GM18909 (cell line): ENCODE data around the gene DGAT2.
"Not testable (repeated sequence)": the region's sequence is repeated elsewhere in the genome, so short reads cannot be mapped to it uniquely, and the experiment has no call there.

Experiments
- ATAC-seq: cut with Tn5 transposase; IDR thresholded peaks from one replicate; pipeline ENCODE4 v1.9.1; 2021; ENCODE audit warnings: mild to moderate bottlenecking; ENCODE audit not compliant: unreplicated experiment, poor library complexity

Gene DGAT2, protein sequence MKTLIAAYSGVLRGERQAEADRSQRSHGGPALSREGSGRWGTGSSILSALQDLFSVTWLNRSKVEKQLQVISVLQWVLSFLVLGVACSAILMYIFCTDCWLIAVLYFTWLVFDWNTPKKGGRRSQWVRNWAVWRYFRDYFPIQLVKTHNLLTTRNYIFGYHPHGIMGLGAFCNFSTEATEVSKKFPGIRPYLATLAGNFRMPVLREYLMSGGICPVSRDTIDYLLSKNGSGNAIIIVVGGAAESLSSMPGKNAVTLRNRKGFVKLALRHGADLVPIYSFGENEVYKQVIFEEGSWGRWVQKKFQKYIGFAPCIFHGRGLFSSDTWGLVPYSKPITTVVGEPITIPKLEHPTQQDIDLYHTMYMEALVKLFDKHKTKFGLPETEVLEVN

DNA sequence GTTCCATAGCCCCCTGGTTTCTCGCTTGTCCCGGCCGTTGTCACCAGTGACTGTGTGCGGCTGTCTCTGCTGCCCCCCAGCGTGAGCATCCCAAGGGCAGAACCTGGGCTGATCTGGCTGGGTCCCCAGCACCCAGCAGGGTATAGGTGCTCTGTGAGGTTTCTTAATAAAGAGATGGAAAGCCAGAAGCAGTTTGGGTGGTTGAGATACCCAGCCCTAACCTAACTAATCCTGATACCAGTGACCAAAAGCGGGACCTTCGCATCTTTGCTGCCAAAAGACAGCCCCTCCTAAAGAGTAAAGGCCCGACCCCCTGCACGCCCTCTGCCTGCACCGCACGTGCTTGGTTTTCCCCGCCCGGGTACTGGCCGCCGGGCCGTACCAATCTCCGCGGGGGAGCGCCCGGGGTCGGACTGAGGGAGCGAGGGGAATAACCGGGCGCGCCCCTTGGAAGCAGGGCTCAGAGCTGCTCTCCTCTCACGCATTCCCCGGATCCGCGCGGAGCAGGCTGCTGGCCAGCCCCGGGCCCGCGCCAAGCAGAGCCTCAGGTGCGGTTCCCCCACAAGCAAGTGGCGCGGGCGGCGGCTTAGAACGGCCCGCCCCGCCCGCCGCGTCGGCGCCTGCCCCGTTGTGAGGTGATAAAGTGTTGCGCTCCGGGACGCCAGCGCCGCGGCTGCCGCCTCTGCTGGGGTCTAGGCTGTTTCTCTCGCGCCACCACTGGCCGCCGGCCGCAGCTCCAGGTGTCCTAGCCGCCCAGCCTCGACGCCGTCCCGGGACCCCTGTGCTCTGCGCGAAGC is at the start of gene DGAT2:
TSS of gene DGAT2 (plus strand) at position 667 of the 797 bp plus-strand sequence. CDS start 214 bp downstream, outside the sequence.
- peak; percentile 73 for ATAC-seq

DNA sequence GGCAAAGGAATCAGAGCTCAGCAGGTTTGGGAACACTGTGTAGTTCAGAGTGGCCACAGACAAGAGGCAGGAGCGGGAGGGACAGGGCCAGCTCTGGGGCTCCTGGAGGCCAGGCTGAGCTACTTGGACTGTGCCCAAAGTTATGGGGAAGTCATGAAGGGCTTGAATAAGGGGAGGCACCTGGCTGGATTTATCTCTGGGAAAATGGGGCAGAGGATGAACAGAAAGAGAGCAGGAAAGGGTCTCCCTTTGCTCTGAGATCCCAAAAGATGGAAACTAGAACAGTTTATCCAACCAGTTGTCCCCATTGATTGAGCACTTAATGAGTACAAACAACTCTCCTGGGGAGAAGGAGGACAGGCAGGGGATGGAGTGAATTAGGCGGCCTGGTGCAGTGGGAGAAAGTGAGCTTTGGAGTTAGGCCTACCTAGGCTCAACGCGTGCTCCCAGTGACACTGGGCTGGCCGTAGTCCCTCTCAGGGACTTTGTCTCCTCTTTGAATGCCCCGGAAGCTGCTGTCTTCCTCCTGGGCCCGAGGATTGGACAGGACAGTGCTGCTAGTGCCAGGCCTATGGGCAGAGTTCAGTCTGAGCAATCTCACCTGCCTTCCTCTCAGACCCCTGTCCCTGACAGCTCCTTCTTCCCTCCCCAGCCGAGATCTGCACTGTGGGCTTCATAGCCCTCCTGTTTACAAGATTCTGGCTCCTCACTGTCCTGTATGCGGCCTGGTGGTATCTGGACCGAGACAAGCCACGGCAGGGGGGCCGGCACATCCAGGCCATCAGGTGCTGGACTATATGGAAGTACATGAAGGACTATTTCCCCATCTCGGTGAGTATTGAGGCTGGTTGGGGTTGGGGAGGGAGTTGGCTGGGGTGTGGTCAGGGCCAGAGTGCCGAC is 49.0 kb upstream of the DGAT2 start:
- no peak for ATAC-seq

DNA sequence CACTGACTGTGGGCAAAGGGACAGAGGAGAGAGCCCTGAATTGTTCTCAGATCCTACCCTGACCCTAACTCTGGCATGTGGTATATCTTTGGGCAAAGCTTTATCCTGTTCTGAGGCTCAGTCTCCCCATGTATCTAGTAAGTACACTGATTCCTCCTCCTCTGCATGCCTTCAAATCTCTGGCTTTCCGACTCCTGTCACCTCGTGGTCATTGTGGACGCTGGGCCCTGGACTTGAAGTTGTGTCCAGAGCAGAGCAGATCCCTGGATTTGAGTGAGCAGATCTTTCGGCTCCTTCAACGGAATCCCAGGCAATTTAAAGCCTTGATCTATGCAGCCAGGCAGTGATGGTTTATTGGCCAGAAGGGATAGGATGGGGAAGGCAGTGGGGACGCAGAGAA is 47.9 kb upstream of the DGAT2 start:
- no peak for ATAC-seq

DNA sequence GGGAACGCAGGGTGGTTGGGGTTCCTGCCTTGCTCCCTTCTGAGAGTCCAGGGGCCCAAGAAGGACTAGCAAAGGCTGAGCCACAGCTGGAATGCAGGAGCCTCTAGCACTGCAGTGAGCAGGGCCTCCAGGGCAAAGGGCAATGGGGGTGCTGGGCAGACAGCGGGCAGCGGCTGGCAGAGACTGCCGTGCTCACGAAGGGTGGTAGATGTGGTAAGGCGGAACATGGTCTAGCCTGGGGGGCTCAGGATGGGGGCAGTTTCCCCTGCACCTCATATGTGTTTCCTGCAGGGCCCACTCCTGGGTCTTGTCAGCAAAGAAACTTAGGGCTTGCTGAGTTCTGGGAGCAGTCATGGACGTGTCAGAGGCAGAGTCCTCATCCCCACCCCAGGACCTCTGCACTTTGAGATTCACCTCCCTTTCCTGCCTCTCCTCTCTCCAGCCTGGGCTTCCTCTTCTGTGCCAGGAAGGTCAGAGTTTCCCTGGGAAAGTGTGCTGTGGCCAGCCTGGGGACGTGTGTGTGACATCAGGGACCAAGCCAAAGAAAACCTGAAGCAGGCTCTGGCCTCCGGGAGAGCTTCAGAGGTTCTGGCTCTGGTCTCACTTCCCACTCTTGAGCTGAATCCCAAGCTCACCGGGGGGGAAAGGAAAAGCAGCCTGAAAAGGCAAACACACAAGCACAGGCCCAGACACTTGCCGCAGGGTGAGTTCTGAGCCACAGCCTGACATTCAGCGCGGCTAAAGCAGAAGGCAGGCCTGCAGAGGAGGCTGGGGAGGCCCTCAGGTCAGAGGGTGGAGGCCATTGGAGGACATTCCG is 46.5 kb upstream of the DGAT2 start:
- ATAC-seq, result no peak

DNA sequence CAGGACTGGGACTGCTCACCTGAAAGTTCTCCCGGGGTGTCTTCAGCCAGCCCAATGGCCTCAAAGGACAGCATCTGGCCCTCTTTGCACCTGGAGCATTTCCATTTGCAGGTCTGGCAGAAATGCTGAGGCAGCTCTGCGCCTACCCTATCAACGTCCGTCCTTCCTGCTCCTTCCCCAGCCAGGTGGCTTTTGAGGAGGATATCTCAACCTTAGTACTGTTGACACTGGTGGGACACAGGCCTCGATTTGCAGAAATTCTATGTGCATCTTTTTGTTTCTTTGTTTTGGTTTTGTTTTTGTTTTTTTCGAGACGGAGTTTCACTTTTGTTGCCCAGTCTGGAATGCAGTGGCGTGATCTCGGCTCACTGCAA is 45.9 kb upstream of the DGAT2 start:
- ATAC-seq, result no peak

DNA sequence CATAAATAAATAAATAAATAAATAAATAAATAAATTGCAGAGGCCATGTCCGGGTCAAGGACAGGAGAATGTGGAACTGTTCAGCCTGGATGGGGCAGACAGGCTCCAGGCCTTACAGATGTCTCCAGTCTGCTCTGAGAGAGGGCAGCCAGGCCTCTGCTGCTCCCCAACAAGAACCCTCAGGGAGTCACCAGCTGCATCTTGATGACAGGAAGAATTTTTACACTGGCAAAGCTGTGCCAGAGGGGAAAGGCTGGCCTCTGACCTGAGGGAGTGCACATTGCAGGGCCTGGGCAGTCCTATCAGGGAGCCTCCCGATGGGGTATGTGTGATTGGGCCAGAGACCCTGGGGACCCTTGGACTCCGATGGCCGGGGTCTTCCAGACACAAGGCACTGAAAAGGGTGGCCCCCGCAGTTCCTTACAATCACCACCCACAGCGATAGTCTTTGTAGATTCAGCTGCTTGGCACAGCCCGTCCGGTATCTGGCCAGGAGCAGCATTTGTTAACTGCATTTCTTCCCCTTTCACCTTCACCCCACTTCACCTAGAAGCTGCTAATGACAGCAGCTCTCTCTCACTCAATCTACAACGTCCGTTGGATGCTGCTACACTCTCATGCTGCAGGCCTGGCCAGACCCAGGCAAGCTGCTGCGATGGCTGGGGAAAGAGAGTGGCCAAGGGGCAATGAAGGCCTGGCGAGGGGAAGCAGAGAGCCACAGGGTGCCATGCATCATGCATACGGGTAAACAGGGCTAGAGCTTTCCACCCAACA is 42.8 kb upstream of the DGAT2 start:
- ATAC-seq, result no peak

DNA sequence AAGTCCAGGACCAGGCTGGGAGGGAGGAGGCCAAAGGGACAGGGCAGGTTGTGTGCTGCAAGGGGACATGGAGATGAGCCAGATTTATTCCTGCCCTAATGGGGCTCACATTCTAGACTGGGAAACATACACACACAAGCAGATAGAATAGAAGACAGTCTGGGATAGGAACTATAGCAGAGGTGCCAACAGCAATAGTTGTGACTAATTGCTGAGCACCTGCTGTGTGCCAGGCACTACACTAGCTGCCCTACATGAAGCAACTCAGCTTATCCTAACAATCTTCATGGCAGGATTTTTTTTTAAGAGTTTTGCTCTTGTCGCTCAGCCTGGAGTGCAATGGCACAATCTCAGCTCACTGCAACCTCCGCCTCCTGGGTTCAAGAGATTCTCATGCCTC is 39.6 kb upstream of the DGAT2 start:
- no peak for ATAC-seq

DNA sequence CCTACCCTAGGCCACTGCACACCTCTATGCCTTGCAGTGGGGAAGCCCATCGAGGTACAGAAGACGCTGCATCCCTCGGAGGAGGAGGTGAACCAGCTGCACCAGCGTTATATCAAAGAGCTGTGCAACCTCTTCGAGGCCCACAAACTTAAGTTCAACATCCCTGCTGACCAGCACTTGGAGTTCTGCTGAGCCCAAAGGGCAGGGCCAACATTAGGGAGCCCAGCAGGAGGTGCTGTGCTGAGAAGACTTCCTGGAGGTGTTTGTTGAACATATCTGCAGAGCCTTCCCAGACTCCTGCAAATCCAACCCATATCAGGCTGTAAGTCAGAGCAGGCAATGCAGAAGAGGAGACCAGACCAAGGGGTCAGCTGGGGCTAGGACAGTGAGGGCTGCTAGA is 37.5 kb upstream of the DGAT2 start:
- ATAC-seq, result no peak

DNA sequence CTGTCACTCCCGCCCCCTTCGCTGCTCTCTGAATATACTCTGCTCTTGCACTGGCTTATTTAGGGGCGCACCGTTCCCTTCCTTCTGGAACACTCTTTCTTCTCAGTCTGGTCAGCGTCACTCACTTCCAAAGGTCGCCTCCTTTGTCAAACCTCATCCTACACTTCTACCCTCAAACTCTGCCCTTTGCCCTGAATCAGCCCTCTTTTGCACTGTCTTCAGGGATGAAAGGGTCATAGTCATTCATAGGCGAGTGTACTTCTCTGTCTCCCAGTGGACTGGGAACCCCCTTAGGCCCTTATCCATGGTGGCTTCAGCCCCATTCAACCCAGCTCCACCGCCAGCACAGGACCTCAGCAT is 35.5 kb upstream of the DGAT2 start:
- ATAC-seq, result no peak

DNA sequence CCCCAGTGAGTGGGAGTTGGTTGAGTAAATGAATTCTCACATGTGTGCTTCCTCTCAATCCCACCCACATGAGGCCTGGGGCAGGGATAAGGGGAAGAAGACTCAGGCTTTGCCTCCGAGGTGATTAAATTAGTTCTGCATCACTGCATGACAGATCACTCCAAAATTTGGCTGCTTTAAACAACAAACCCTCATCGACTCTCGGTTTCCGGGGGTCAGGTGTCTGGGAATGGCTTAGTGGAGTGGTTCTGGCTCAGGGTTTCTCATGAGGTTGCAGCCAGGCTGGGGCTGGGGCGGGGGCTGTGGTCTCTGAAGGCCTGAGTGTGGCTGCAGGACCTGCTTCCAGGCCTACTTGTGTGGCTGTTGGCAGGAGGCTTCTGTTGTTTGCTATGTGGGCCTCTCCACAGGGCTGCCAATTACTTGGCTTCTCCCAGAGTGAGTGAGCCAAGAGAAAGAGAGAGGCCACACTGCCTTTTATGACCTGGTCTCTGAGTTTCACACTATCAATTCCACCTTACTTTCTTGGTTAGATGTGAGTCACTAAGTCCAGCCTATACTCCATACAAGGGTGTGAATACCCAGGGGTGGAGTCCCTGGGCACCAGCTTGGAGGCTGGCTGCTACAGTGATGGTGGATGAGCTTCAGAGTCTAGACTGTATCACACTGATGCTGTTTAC is 35.0 kb upstream of the DGAT2 start:
- no peak for ATAC-seq

DNA sequence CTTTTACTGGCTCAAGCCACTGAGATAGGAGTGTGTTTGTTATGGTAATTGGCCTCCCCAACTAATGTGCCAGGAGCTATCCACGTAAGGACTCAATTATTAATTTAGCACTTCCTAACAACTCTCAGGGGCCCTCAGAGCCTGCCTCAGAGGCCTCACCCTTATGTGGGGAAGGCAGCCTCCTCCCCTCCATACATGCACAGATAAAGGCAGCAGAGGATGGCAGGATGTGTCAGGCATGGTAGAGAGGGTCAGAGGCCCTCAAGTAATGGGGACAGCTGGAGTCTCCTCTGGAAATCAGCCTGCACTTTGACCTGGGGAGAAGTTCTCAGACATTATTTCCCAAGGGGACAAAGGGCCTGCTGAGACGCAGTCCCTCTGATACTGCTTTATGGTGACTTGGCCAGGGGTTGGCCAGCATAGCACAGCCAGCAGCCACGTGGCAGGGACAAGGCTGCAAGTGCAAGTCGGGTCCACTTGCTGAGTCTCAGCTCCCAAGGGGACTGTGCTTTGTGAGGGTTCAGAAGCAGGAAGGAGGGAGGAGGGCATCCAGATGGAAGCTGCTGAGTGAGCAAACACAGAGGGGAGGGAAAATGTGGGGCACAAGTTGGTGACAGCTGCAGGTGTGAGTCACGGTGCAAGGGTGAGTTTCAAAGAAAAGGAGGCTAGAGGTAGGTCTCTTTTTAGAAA is 33.9 kb upstream of the DGAT2 start:
- no peak for ATAC-seq

DNA sequence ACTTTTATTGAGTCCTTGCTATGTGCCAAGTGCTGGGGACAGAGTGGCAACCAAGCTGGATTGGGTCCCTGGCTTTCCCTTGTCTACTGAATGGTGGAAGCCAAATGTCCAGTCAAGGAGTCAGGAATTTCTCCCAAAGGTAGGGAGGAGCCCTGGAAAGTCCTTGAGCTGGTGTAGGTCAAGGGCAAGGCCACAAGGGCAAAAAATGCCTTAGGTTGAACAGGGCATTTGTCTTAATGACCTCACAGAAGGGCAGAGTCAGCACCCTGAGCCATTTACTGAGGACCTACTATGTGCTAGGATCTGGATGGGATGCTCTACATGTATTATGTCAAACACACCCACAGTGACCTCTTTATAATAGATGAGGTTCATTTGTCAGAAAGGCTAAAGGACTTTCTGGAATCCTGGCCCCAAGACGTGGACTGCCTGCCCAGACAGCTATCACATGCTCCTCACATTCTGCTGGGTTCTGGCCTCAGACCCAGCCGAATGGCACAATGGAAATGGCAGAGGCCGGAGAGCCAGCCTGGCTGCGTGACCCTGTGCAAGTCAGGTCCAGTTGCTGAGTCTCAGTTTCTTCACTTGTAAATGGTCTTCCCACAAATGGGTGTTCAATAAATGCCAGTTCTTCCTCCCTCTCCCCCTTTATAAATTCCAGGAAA is 33.3 kb upstream of the DGAT2 start:
- no peak for ATAC-seq

DNA sequence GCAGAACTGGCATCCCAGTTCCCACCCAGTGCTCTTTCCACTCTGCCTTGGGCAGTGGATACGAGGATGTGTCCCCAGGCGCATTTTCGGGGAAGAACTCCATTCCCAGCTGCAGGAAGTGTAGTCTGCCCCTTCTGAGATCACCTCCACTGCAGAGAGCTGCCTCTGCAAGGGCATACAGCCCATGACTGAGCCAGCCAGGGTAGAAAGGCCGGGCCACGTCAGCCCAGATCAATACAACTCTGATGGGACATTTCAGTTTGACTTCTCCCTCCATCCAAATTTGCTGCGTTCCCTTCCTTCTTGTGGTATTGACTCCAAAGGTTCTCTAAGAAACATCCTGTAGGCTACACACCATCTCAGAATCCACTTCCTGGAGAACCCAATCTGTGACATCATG is 31.3 kb upstream of the DGAT2 start:
- no peak for ATAC-seq

DNA sequence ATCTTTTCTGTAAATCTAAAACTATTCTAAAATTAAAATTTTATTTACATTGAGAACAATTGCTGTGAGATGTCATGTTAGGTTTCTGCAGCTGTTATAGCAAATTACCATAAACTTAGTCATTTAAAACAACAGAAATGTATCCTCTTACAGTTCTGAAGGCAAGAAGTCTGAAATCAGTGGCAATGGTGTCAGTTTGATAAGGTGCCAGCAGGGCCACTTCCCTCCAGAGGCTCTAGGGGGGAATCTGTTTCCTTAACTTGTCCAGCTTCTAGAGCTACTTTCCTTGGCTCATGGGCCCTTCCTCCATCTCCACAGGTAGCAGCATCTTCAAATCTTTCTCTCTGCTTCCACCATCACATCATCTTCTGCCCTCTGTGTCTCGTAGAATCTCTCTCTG is 27.9 kb upstream of the DGAT2 start:
- ATAC-seq, result no peak

DNA sequence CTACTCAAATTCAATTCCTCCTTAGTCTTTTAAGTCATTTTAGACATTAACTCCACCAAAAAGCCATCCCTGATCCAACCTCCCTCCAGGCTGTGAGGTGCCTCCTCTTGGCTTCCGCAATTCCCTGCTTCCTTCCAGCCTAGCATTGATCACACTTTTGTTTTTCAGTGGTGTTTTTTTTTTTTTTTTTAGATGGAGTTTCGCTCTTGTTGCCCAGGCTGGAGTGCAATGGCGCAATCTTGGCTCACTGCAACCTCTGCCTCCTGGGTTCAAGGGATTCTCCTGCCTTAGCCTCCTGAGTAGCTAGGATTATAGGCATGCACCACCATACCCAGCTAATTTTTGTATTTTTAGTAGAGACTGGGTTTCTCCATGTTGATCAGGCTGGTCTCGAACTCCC is 25.4 kb upstream of the DGAT2 start:
- not testable (repeated sequence) for ATAC-seq

DNA sequence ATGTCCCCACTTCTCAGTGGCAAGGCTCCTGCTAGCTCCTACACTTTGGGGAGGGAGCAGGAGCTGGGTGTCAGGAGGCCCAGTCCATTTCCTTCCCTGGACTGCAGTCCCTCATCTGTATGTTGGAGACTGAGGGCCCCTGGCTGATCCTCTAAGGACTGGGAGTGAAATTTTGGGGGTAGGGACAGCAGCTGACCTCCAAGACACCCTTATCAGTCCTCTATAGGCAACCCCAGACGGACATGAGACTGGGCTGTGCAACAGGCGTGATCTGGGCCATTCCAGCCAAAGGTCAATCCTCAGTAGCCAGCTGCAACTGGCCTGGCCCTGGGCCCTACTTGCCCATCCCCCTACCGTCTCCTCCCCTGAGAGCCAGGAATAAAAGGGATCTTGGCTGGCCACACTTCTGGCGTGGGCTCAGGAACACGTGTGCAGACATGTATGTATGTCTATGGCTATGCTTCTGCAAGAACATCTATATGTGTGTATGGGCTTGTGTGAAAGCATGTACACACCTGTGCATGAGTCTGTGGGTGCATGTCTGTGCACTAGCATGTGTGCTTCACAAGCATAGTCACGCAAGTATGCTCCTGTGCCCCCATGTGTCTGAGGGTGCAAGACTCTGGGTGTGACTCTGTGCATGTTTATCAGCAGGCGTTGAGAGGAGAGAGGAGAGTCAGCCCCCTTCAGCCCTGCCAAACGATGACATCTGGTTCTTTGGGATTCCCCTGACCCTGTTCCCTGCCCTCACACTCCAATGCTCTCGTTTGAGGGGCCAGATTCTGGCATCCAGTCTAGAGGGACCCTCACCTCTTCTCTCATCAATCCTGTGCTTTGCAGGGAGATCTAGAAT is 24.6 kb upstream of the DGAT2 start:
- no peak for ATAC-seq

DNA sequence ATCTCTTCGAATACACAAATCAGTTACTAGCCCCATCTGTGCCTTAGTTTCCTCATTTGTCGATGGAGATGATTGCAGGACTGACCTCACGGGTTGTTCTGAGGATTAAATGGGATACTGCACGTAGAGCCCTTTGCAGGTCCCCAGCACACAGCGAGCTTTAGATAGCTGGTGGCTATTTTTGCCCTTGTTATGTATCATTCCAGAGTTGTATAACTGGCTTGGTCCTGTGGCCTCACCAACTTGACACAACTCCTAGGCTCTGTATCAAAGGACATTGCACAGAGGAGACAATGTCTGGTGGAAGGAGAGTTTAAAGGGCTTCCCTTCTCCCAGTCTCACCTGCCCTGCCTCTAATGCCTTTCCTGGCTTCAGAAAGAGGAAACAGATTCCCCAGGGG is 22.8 kb upstream of the DGAT2 start:
- no peak for ATAC-seq
